PC-3 (cell line): ENCODE results near the gene PTBP1.
"Not testable (repeated sequence)": the region's sequence is repeated elsewhere in the genome, so short reads cannot be mapped to it uniquely, and the experiment has no call there.

ENCODE experiments used
- CTCF ChIP-seq: fragments of 300-600 bp; sonication (generic); conservative IDR thresholded peaks from 2 replicates; pipeline ENCODE4 v1.5.1; 2017; ENCODE audit warnings: antibody characterized with exemption, low read depth, mild to moderate bottlenecking, low read length
- EZH2 ChIP-seq: fragments of 300-600 bp; sonication (generic); IDR thresholded peaks from one replicate; pipeline ENCODE4 v1.6.1; 2017; ENCODE audit warnings: antibody characterized with exemption, mild to moderate bottlenecking, low read length; ENCODE audit not compliant: unreplicated experiment

- TF ChIP-seq CTCF, EZH2: not testable (repeated sequence)
These were observed 51.9 kb downstream of the PTBP1 start for GRCh38 chr19:849195-849594.
